WERI-Rb-1 (cell line): Measurements from ENCODE around the gene CHDH.

ENCODE experiments used
- DNase-seq: peaks from one replicate; pipeline ENCODE4 v3.0.0-alpha.2; 2020
- H3K27ac ChIP-seq: fragments of 250-450 bp; sonication (Bioruptor Pico); 2 replicates; pipeline ENCODE4 v1.5.1; 2020; ENCODE audit warnings: mild to moderate bottlenecking, moderate library complexity
- H3K27me3 ChIP-seq: fragments of 250-450 bp; sonication (Bioruptor Pico); 2 replicates; pipeline ENCODE4 v1.5.1; 2021; ENCODE audit warnings: mild to moderate bottlenecking, low read depth, moderate library complexity; ENCODE audit not compliant: insufficient read depth, severe bottlenecking
- H3K36me3 ChIP-seq: fragments of 250-450 bp; sonication (Bioruptor Pico); 2 replicates; pipeline ENCODE4 v1.5.1; 2020; ENCODE audit warnings: mild to moderate bottlenecking, moderate library complexity
- H3K4me3 ChIP-seq: 2 replicates; pipeline ENCODE4 v1.5.1; 2011; ENCODE audit warnings: low read depth, mild to moderate bottlenecking, control low read depth, low read length
- H3K9me3 ChIP-seq: fragments of 250-450 bp; sonication (Bioruptor Pico); 2 replicates; pipeline ENCODE4 v1.5.1; 2021; ENCODE audit warnings: mild to moderate bottlenecking, moderate library complexity; ENCODE audit not compliant: severe bottlenecking
- TF ChIP-seq, protein P1 (sequence below): IDR thresholded peaks from 2 replicates; pipeline ENCODE4 v1.5.1; 2011; ENCODE audit warnings: low read depth, mild to moderate bottlenecking, control low read depth, inconsistent platforms, low read length

Gene CHDH

DNA sequence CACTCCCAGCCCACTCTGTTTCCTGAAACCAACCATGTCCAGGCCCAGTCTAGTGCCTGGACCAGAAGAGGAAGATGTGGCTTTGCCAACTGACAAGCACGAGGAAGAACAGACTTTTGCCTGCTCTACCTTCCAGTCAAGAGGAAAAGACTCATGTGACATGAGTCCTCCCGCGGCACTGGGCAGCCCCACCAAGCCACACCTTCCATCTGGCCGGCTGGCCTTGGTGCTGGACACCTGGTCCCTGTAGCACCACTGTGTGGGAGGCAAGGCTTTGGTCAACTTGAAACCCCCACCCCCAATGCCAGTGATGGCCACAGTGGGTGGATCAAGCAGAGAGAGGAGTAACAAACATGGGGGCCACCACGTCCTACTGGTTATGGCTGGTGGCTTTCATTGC lies 12.5 kb downstream of the CHDH start:
- H3K27me3 ChIP-seq, result no peaks in the 10 kb centered on the region
- no peak overlapping the region for H3K27ac ChIP-seq
- DNase-seq, result no peak
- H3K36me3 ChIP-seq, result no peaks in the 10 kb centered on the region
- H3K4me3 ChIP-seq, result no peak overlapping the region
- TF ChIP-seq, protein P1, sequence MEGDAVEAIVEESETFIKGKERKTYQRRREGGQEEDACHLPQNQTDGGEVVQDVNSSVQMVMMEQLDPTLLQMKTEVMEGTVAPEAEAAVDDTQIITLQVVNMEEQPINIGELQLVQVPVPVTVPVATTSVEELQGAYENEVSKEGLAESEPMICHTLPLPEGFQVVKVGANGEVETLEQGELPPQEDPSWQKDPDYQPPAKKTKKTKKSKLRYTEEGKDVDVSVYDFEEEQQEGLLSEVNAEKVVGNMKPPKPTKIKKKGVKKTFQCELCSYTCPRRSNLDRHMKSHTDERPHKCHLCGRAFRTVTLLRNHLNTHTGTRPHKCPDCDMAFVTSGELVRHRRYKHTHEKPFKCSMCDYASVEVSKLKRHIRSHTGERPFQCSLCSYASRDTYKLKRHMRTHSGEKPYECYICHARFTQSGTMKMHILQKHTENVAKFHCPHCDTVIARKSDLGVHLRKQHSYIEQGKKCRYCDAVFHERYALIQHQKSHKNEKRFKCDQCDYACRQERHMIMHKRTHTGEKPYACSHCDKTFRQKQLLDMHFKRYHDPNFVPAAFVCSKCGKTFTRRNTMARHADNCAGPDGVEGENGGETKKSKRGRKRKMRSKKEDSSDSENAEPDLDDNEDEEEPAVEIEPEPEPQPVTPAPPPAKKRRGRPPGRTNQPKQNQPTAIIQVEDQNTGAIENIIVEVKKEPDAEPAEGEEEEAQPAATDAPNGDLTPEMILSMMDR, result no peak
- no peaks in the 10 kb centered on the region for H3K9me3 ChIP-seq

DNA sequence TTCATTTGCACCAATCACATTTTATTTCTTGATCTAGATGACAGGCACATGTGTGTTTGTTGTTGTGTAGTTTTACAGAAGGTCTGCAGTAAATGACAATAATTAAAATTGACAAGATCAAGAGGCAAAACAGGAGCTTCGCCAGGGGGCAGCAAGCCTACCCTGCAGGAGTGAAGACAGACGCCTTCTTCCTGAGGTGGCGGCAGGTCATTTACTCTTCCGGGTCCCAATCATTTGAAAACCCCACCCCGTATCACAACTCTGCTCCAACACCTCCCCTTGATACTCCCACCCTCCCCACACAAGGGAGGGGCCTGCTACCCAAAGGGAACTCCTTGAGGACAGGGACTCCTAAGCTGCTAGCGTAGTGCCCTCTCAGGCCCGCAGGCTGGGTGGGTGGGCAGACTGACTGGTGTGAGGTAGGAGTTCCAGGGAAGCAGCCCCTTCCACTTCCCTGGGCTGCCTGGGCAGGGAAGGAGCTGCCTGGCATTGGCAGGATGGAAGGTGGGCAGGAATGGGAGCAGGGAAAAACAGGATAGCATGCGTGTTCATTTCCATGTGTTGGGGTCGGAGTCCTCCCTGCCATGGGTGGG lies 13.1 kb downstream of the CHDH start:
- Histone ChIP-seq H3K27me3 (no peaks in the 10 kb centered on the region), H3K4me3 (no peak overlapping the region), H3K9me3 (no peaks in the 10 kb centered on the region), H3K36me3 (no peaks in the 10 kb centered on the region), H3K27ac (no peak overlapping the region)
- DNase-seq, result no peak
- TF ChIP-seq, protein P1, result no peak

DNA sequence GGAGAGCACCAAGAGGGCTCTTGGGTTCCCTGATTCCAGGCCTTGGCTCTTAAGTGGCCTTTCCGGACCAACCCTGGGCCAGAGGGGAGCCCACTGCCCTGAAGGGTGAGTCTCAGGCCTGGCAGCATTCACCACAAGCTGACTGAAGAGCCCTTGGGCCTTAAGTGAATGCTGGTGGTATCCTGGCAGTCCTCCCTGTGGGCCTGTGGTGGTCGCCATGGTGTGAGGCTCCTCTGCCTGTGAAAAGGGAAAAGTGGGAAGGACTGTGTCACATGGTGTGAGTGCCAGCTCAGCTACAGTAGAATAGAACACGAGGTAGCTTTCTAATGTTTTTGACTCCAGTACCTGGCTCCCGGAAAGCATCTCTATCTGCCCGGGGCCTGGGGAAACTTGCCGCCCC lies 15.3 kb downstream of the CHDH start:
- DNase-seq, result no peak
- Histone ChIP-seq H3K27ac (no peak overlapping the region), H3K9me3 (no peaks in the 10 kb centered on the region), H3K36me3 (no peaks in the 10 kb centered on the region), H3K27me3 (no peaks in the 10 kb centered on the region), H3K4me3 (no peak overlapping the region)
- TF ChIP-seq, protein P1, result no peak

DNA sequence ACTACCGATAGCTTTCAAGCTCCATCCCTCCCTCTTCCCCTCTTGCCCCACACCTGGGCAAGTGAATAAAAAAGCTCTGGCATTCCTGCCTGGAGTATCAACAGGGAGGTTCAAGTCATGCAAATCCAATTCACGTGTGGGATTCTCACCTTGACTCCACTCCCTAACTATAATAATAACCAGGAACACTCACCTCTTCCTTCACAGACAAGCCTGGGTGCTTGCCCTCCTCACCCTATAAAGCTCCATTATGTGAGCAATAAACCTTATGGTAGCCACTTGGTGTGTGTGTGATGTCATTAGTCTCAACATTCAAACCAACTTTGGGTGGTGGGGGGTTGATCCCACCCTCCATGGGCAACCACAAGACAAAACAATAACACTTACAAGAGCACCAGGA lies 16.6 kb downstream of the CHDH start:
- no peaks in the 10 kb centered on the region for H3K27me3 ChIP-seq
- no peak overlapping the region for H3K4me3 ChIP-seq
- H3K27ac ChIP-seq, result no peak overlapping the region
- DNase-seq, result no peak
- H3K36me3 ChIP-seq, result no peaks in the 10 kb centered on the region
- TF ChIP-seq, protein P1, result no peak
- no peaks in the 10 kb centered on the region for H3K9me3 ChIP-seq

DNA sequence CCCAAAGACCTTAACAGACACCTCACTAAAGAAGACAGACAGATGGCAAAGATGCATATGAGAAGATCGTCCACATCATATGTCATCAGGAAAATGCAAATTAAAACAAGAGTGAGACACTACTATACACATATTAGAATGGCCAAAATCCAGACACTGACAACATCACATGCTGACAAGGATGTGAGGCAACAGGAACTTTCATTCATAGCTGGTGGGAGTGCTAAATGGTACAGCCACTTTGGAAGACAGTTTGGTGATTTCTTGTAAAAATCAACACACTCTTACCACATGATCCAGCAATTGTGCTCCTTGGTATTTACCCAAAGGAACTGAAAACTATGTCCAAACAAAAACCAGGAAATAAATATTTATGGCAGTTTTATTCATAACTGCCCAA lies 17.6 kb downstream of the CHDH start:
- H3K27me3 ChIP-seq, result no peaks in the 10 kb centered on the region
- H3K9me3 ChIP-seq, result no peaks in the 10 kb centered on the region
- no peaks in the 10 kb centered on the region for H3K36me3 ChIP-seq
- H3K27ac ChIP-seq, result no peak overlapping the region
- no peak for DNase-seq
- H3K4me3 ChIP-seq, result no peak overlapping the region
- TF ChIP-seq, protein P1, result no peak

DNA sequence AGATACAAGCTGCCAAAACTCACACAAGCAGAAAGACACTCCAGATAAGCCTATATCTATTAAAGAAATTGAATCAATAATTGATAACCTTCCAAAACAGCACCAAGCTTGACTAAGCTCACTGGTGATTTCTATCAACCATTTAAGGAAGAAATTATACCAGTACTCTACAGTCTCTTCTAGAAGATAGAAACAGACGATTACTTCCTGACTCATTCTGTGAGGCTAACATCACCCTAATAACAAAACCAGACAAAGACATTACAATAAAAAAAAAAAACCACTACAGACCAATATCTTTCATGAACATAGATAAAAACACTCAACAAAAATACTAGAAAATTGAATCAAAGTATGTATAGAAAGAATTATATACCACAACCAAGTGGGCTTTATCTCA lies 20.2 kb downstream of the CHDH start:
- Histone ChIP-seq H3K9me3 (no peaks in the 10 kb centered on the region), H3K4me3 (no peak overlapping the region), H3K27me3 (no peaks in the 10 kb centered on the region), H3K27ac (no peak overlapping the region), H3K36me3 (no peaks in the 10 kb centered on the region)
- no peak for DNase-seq
- TF ChIP-seq, protein P1, result no peak
